CD1c-positive myeloid dendritic cell (primary cell): Measurements from ENCODE around the gene EGFR.
"Not testable (repeated sequence)": the region's sequence is repeated elsewhere in the genome, so short reads cannot be mapped to it uniquely, and the experiment has no call there.

Experiments used
- DNase-seq: peaks from one replicate; pipeline ENCODE4 v3.0.0-alpha.2; 2016; ENCODE audit errors: extremely low spot score

The EGFR gene

GRCh38 chr7:55147736-55148135 lies 128.9 kb downstream of the EGFR start:
- DNase-seq: no peak

- DNase-seq: no peak
Measured at GRCh38 chr7:55148571-55148970, 129.8 kb downstream of the EGFR start.

GRCh38 chr7:55149001-55149400 lies 130.2 kb downstream of the EGFR start:
- DNase-seq: no peak

GRCh38 chr7:55150166-55150565 lies 131.3 kb downstream of the EGFR start:
- no peak for DNase-seq

GRCh38 chr7:55150709-55151451 lies 132.1 kb downstream of the EGFR start:
- DNase-seq: no peak

GRCh38 chr7:55152516-55152915 lies 133.7 kb downstream of the EGFR start:
- no peak for DNase-seq

- no peak for DNase-seq
Measured at GRCh38 chr7:55154096-55154495, 135.3 kb downstream of the EGFR start.

- DNase-seq: no peak
Measured at GRCh38 chr7:55155351-55156117, 136.7 kb downstream of the EGFR start.

- DNase-seq: no peak
Measured at GRCh38 chr7:55156919-55157763, 138.3 kb downstream of the EGFR start.

- DNase-seq: no peak
Measured at GRCh38 chr7:55157764-55158105, 138.9 kb downstream of the EGFR start.

GRCh38 chr7:55158541-55159382 lies 139.9 kb downstream of the EGFR start:
- DNase-seq: no peak

- no peak for DNase-seq
Measured at GRCh38 chr7:55160539-55160938, 141.7 kb downstream of the EGFR start.

GRCh38 chr7:55161154-55161687 lies 142.4 kb downstream of the EGFR start:
- DNase-seq: no peak

- DNase-seq: no peak
Measured at GRCh38 chr7:55162476-55162875, 143.7 kb downstream of the EGFR start.

GRCh38 chr7:55163733-55164132 lies 144.9 kb downstream of the EGFR start:
- DNase-seq: no peak

- no peak for DNase-seq
Measured at GRCh38 chr7:55164527-55164926, 145.7 kb downstream of the EGFR start.

GRCh38 chr7:55165176-55165861 lies 146.5 kb downstream of the EGFR start:
- no peak for DNase-seq

- not testable (repeated sequence) for DNase-seq
Measured at GRCh38 chr7:55167296-55167695, 148.5 kb downstream of the EGFR start.

- no peak for DNase-seq
Measured at GRCh38 chr7:55170335-55171069, 151.7 kb downstream of the EGFR start.

- no peak for DNase-seq
Measured at GRCh38 chr7:55171157-55171556, 152.3 kb downstream of the EGFR start.
